HCT116 (cell line): Measurements from ENCODE around the gene ACTR1B. TPM values are rescaled to one million over a fixed set of nuclear protein-coding genes. Genes with fewer than 3 reads are reported as not detected.

ENCODE experiments used
- ATAC-seq: fragments of 200-7000 bp; cut with Tn5 transposase; 2 replicates; pipeline ENCODE4 v1.9.1; 2020; ENCODE audit warnings: mild to moderate bottlenecking, moderate library complexity
- BruUV-seq: library from RNA; stranded (reverse); fragments of 400-500 nt; replicated peaks from 2 replicates; lab custom pipeline; 2021; lab: Mats Ljungman, UMichigan
- CTCF ChIA-PET: fragments of 300-600 bp; sonication (Branson Sonifier 250); formaldehyde crosslinking; loops from one replicate; lab custom pipeline; 2021; ENCODE audit warnings: antibody characterized with exemption; lab: Charles Lee
- POLR2A ChIA-PET: fragments of 300-600, 350-600 bp; sonication (Branson Sonifier 250); formaldehyde crosslinking; loops from one replicate; lab custom pipeline; 2021; ENCODE audit warnings: antibody characterized with exemption; lab: Charles Lee
- RAD21 ChIA-PET, 2 experiments: fragments of 300-600 bp; sonication (Branson Sonifier 250); formaldehyde crosslinking; loops; one replicate each; lab custom pipeline; 2023; ENCODE audit warnings: low total read pairs in 2 of 2; ENCODE audit not compliant: uncharacterized antibody in 2 of 2, unreplicated experiment in 2 of 2, low non-redundant PET in 1 of 2; lab: Charles Lee
- DNase-seq: peaks from one replicate; pipeline ENCODE4 v3.0.0-alpha.2; 2010; ENCODE audit warnings: low read depth, low spot score
- H2AFZ ChIP-seq: fragments of 200-600 bp; shearing (Covaris generic), sonication (generic); 2 replicates; pipeline ENCODE4 v1.6.1; 2017; ENCODE audit warnings: low read depth, mixed run types, mixed read lengths, antibody characterized with exemption, low read length; ENCODE audit not compliant: poor library complexity, severe bottlenecking
- H3K27ac ChIP-seq: 2 replicates; pipeline ENCODE4 v1.5.1; 2012; ENCODE audit warnings: low read depth, low read length
- H3K27me3 ChIP-seq: fragments of 200-600 bp; sonication (generic); 2 replicates; pipeline ENCODE4 v1.6.1; 2016; ENCODE audit warnings: mixed run types, low read length, mixed read lengths; ENCODE audit not compliant: insufficient read depth
- H3K36me3 ChIP-seq, 2 experiments: fragments of 200-500 bp in 1 of 2; fragments of 200-600 bp in 1 of 2; sonication (Bioruptor generic) in 1 of 2; sonication (generic) in 1 of 2; 2 replicates each; pipeline versions ENCODE4 v1.5.1 to v1.6.1; 2014 to 2016; ENCODE audit warnings: low read length in 2 of 2, inconsistent platforms in 1 of 2, mixed read lengths in 1 of 2, mixed run types in 1 of 2; ENCODE audit not compliant: insufficient read depth in 2 of 2, control insufficient read depth in 1 of 2
- H3K4me1 ChIP-seq, 2 experiments: fragments of 200-600 bp in 1 of 2; sonication (generic) in 1 of 2; 2 replicates each; pipeline versions ENCODE4 v1.5.1 to v1.6.1; 2012 to 2017; ENCODE audit warnings: low read length in 2 of 2, inconsistent platforms in 1 of 2, mild to moderate bottlenecking in 1 of 2, mixed read lengths in 1 of 2, mixed run types in 1 of 2, moderate library complexity in 1 of 2; ENCODE audit not compliant: insufficient read depth in 2 of 2, control insufficient read depth in 1 of 2
- H3K4me2 ChIP-seq: fragments of 200-600 bp; sonication (generic); 2 replicates; pipeline ENCODE4 v1.6.1; 2017; ENCODE audit warnings: mixed run types, low read length, mixed read lengths
- H3K4me3 ChIP-seq, 2 experiments: fragments of 200-600 bp in 1 of 2; sonication (generic) in 1 of 2; replicated peaks in 1 of 2; 2 replicates each; pipeline ENCODE4 v1.5.1; 2011 to 2016; ENCODE audit warnings: low read length in 2 of 2, control low read depth in 1 of 2, low read depth in 1 of 2, mild to moderate bottlenecking in 1 of 2, mixed read lengths in 1 of 2, mixed run types in 1 of 2
- H3K79me2 ChIP-seq: fragments of 200-600 bp; sonication (generic); 2 replicates; pipeline ENCODE4 v1.6.1; 2017; ENCODE audit warnings: mild to moderate bottlenecking, mixed run types, low read length, moderate library complexity, mixed read lengths; ENCODE audit not compliant: insufficient read depth
- H3K9ac ChIP-seq: fragments of 200-600 bp; sonication (generic); 2 replicates; pipeline ENCODE4 v1.6.1; 2016; ENCODE audit warnings: low read length, mixed read lengths
- H3K9me2 ChIP-seq: fragments of 200-600 bp; sonication (generic), shearing (Covaris generic); 2 replicates; pipeline ENCODE4 v1.6.1; 2017; ENCODE audit warnings: mixed run types, mild to moderate bottlenecking, moderate library complexity; ENCODE audit not compliant: insufficient read depth
- H3K9me3 ChIP-seq, 2 experiments: fragments of 200-500 bp in 1 of 2; fragments of 200-600 bp in 1 of 2; sonication (Bioruptor generic) in 1 of 2; sonication (generic) in 1 of 2; 2 replicates each; pipeline ENCODE4 v1.6.1; 2014 to 2017; ENCODE audit warnings: low read length in 2 of 2, mixed read lengths in 2 of 2, inconsistent platforms in 1 of 2, low read depth in 1 of 2, mild to moderate bottlenecking in 1 of 2, mixed run types in 1 of 2, moderate library complexity in 1 of 2; ENCODE audit not compliant: control insufficient read depth in 1 of 2, insufficient read depth in 1 of 2
- H4K20me1 ChIP-seq: fragments of 200-600 bp; sonication (generic), shearing (Covaris generic); 2 replicates; pipeline ENCODE4 v1.6.1; 2017; ENCODE audit warnings: mixed run types, mild to moderate bottlenecking, moderate library complexity; ENCODE audit not compliant: insufficient read depth
- CEBPB ChIP-seq: IDR thresholded peaks from 2 replicates; pipeline ENCODE4 v1.6.1; 2012; ENCODE audit warnings: low read depth
- EGR1 ChIP-seq: IDR thresholded peaks from 2 replicates; pipeline ENCODE4 v1.6.1; 2012; ENCODE audit warnings: low read depth
- ELF1 ChIP-seq: IDR thresholded peaks from 2 replicates; pipeline ENCODE4 v1.6.1; 2012; ENCODE audit warnings: low read depth, borderline replicate concordance
- EZH2phosphoT487 ChIP-seq: fragments of 200-600 bp; IDR thresholded peaks from 2 replicates; pipeline ENCODE4 v1.6.1; 2018; ENCODE audit warnings: antibody characterized with exemption, borderline replicate concordance
- SP1 ChIP-seq: IDR thresholded peaks from 2 replicates; pipeline ENCODE4 v1.6.1; 2012; ENCODE audit warnings: low read depth
- SRF ChIP-seq: IDR thresholded peaks from 2 replicates; pipeline ENCODE4 v1.6.1; 2012; ENCODE audit warnings: low read depth
- TCF7L2 ChIP-seq: IDR thresholded peaks from 2 replicates; pipeline ENCODE4 v1.7.0; 2011; ENCODE audit warnings: borderline replicate concordance, inconsistent platforms; ENCODE audit not compliant: insufficient read depth, insufficient read length; ENCODE audit errors: extremely low read depth
- YY1 ChIP-seq: IDR thresholded peaks from 2 replicates; pipeline ENCODE4 v1.6.1; 2011; ENCODE audit warnings: low read length, low read depth, moderate library complexity, mild to moderate bottlenecking; ENCODE audit not compliant: insufficient replicate concordance; ENCODE audit errors: extremely low read depth
- ZBTB33 ChIP-seq: IDR thresholded peaks from 2 replicates; pipeline ENCODE4 v1.6.1; 2011; ENCODE audit warnings: mild to moderate bottlenecking, low read length, moderate library complexity; ENCODE audit not compliant: insufficient replicate concordance; ENCODE audit errors: extremely low read depth
- ZFX ChIP-seq: fragments of 450-650 bp; IDR thresholded peaks from 2 replicates; pipeline ENCODE4 v1.6.1; 2017
- intact Hi-C: fragments of 100-400 bp; cut with micrococcal nuclease; formaldehyde crosslinking; loops from 2 replicates; pipeline ENCODE4 v1.10.0; 2022
- total RNA-seq: library from RNA; stranded (reverse); gene quantifications from one replicate; pipeline ENCODE4 v1.2.1, GENCODE V29; 2021; ENCODE audit not compliant: unreplicated experiment
- TF ChIP-seq, protein P1 (sequence below): IDR thresholded peaks from 2 replicates; pipeline ENCODE4 v1.6.1; 2012

ACTR1B gene
- total RNA-seq, 1 experiment from 2014 or later, result 42.8 TPM

GRCh38 chr2:97656905-97657587 lies 6.8 kb downstream of the ACTR1B start:
- ChIA-PET POLR2A (no interaction called here), RAD21 (no interaction called here), CTCF (no interaction called here)
- no peak overlapping the region for H3K9ac ChIP-seq
- no peak overlapping the region for H3K27ac ChIP-seq
- H3K27me3 ChIP-seq, result no peaks in the 10 kb centered on the region
- no peak overlapping the region for H2AFZ ChIP-seq
- no TSS peak for BruUV-seq
- H3K9me2 ChIP-seq, result no peaks in the 10 kb centered on the region
- intact Hi-C loops, result no loop called here
- no peaks in the 10 kb centered on the region for H4K20me1 ChIP-seq
- TF ChIP-seq TCF7L2, result no peak
- TF ChIP-seq YY1, result no peak
- no peak for TF ChIP-seq EGR1
- TF ChIP-seq ZFX, result no peak
- no peak for TF ChIP-seq SP1
- TF ChIP-seq, protein P1, sequence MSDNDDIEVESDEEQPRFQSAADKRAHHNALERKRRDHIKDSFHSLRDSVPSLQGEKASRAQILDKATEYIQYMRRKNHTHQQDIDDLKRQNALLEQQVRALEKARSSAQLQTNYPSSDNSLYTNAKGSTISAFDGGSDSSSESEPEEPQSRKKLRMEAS, result no peak
- no peaks in the 10 kb centered on the region for H3K9me3 ChIP-seq
- H3K79me2 ChIP-seq, result peaks cover 17% of the 10 kb centered on the region
- ATAC-seq (peak; percentile 54), DNase-seq (no peak)
- no peaks in the 10 kb centered on the region; a peak in 1 of 4 replicates for H3K36me3 ChIP-seq
- no peak overlapping the region for H3K4me2 ChIP-seq
- H3K4me3 ChIP-seq, result no peak overlapping the region
- H3K4me1 ChIP-seq, result peaks cover 0 to 4% of the 10 kb centered on the region in 2 experiments; a peak in 2 of 4 replicates

DNA sequence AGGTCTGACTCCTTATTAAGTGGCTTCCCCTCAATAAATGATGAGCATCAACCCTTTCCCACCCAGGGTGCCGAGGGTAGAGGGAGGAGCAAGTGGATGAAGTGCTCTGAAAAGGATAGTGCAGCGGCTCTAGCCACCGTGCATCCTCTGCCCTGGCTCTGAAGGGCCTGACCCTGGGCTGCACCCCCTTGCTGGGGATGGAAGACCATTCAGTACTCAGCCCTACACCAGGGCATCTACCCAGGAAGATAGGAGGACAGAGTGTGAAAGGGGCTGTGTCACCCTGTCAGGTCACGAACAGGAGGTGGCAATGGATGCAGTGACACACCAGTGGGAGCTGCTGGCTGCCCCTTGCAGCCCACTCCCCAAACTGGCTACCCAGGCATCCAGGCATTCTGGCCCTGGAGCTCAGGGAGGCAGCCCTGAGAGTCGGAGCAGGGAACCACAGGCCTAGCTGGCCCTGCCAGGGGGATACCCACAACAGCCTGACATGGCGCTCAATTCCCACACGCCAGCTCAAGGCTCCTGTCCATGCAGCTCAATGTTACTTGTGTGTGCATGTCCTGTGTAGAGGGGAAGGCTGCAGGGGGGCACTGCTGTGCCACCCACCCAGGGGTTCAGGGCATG lies 7.6 kb downstream of the ACTR1B start:
- BruUV-seq, result no TSS peak
- H3K36me3 ChIP-seq, result no peaks in the 10 kb centered on the region; a peak in 1 of 4 replicates
- POLR2A ChIA-PET, result no interaction called here
- H3K79me2 ChIP-seq, result peaks cover 9% of the 10 kb centered on the region; the same call in 1 of the 2 replicates
- no peaks in the 10 kb centered on the region for H3K9me3 ChIP-seq
- intact Hi-C loops, result no loop called here
- no peak overlapping the region for H3K9ac ChIP-seq
- ATAC-seq (no peak), DNase-seq (no peak)
- H3K9me2 ChIP-seq, result no peaks in the 10 kb centered on the region
- no peaks in the 10 kb centered on the region for H4K20me1 ChIP-seq
- CTCF ChIA-PET, result no interaction called here
- H3K4me2 ChIP-seq, result no peak overlapping the region
- H3K4me1 ChIP-seq, result no peaks in the 10 kb centered on the region
- no peak overlapping the region for H3K27ac ChIP-seq
- H3K27me3 ChIP-seq, result no peaks in the 10 kb centered on the region
- H3K4me3 ChIP-seq, result no peak overlapping the region
- TF ChIP-seq ZFX (no peak), EZH2phosphoT487 (no peak), ZBTB33 (no peak), TCF7L2 (no peak), ELF1 (no peak), CEBPB (no peak), SRF (no peak), SP1 (no peak)
- TF ChIP-seq, all 23 proteins: peak for 0
- no peak overlapping the region for H2AFZ ChIP-seq
- RAD21 ChIA-PET, result no interaction called here
